Inflammatory macrophage treated with lipopolysaccharide for 1 hour (primary cell): ENCODE results near the gene FGF4.

ENCODE experiments used
- DNase-seq, 2 donors: peaks; one replicate each; pipeline ENCODE4 v3.0.0-alpha.2; 2020 to 2022

FGF4 gene

GRCh38 chr11:69775163-69775755, at the start of gene FGF4:
Gene FGF4 (minus strand): TSS chr11:69775341. CDS start chr11:69775084, 257 bp downstream.
- DNase-seq = no peak

GRCh38 chr11:69823641-69824265, 48.6 kb upstream of the FGF4 start:
- DNase-seq = no peak

- DNase-seq = no peak
Measured at GRCh38 chr11:69822676-69823494, 47.7 kb upstream of the FGF4 start.

- DNase-seq = no peak
Measured at GRCh38 chr11:69821511-69822040, 46.4 kb upstream of the FGF4 start.

- DNase-seq = no peak
Measured at GRCh38 chr11:69820441-69820840, 45.3 kb upstream of the FGF4 start.

- no peak for DNase-seq
Measured at GRCh38 chr11:69819541-69820070, 44.5 kb upstream of the FGF4 start.

GRCh38 chr11:69818603-69819441, 43.7 kb upstream of the FGF4 start, which contains the start of gene FGF3:
Gene FGF3 (minus strand): TSS chr11:69819416. CDS start chr11:69818933, 483 bp downstream.
- DNase-seq = no peak

GRCh38 chr11:69818231-69818602, 43.1 kb upstream of the FGF4 start:
- no peak for DNase-seq

- DNase-seq = no peak
Measured at GRCh38 chr11:69817265-69818230, 42.4 kb upstream of the FGF4 start.

GRCh38 chr11:69816671-69817070, 41.5 kb upstream of the FGF4 start:
- no peak for DNase-seq

- DNase-seq = no peak
Measured at GRCh38 chr11:69815973-69816372, 40.8 kb upstream of the FGF4 start.

- no peak for DNase-seq
Measured at GRCh38 chr11:69814902-69815301, 39.8 kb upstream of the FGF4 start.

- no peak for DNase-seq
Measured at GRCh38 chr11:69814411-69814810, 39.3 kb upstream of the FGF4 start.

GRCh38 chr11:69813839-69814238, 38.7 kb upstream of the FGF4 start:
- no peak for DNase-seq

- DNase-seq = no peak
Measured at GRCh38 chr11:69812946-69813345, 37.8 kb upstream of the FGF4 start.

- no peak for DNase-seq
Measured at GRCh38 chr11:69812256-69812655, 37.1 kb upstream of the FGF4 start.

- DNase-seq = no peak
Measured at GRCh38 chr11:69811431-69811830, 36.3 kb upstream of the FGF4 start.

GRCh38 chr11:69810289-69811118, 35.4 kb upstream of the FGF4 start:
- no peak for DNase-seq

- DNase-seq = no peak
Measured at GRCh38 chr11:69808667-69809086, 33.5 kb upstream of the FGF4 start.

- no peak for DNase-seq
Measured at GRCh38 chr11:69807106-69807815, 32.1 kb upstream of the FGF4 start.
